ENCODE results near the gene TSC22D3.

GRCh38 chrX:107805179-107805578 lies 29.6 kb upstream of the TSC22D3 start:
- no peak for TF ChIP-seq EZH2 (IDR thresholded peaks at IDR 0.05; ENCODE audit: low read length, missing control alignments)
- TF ChIP-seq CTCF (conservative IDR thresholded peaks at IDR 0.05 in 1 of 2, IDR thresholded peaks at IDR 0.05 in 1 of 2; ENCODE audit: low read depth in 1 of 2, low read length in 2 of 2) = no peak
